ENCODE results near the gene TBC1D13. TPM values are rescaled to one million over a fixed set of nuclear protein-coding genes. Genes with fewer than 3 reads are reported as not detected.
A peak's percentile ranks its signal among the peaks of the same experiment; 100 is the strongest.
"Not testable (repeated sequence)": the region's sequence is repeated elsewhere in the genome, so short reads cannot be mapped to it uniquely, and the experiment has no call there.

The TBC1D13 gene
- total RNA-seq, 2 donors from 2014 or later, result 18.7 to 24.2 TPM

GRCh38 chr9:128771745-128772519, 15.1 kb upstream of the TBC1D13 start, which contains the start of gene ZER1:
TSS of gene ZER1 (minus strand) at chr9:128771927. CDS start at chr9:128755565, 16,362 bp downstream.
- H3K36me3 Mint-ChIP-seq (ENCODE audit: low read depth), result peaks cover 6% of the 10 kb centered on the region
- H3K27me3 Mint-ChIP-seq, result no peaks in the 10 kb centered on the region
- ATAC-seq (replicated peaks), result peak; percentile 98

DNA sequence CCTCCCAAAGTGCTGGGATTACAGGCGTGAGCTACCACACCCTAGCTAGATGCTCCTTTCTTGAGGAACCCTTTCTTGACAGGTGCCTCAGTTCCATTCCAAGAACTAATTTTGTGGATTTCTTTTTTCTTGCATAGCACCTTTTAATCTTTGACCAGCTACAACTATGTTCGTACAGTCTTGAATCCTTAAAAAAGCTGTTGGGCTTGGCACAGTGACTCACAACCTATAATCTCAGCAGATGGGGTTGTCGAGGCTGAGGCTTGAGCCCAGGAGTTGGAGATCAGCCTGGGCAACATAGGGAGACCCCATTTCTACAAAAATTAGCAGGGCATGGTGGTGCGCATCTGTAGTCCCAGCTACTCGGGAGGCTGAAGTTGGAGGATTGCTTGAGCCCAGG, 14.0 kb upstream of the TBC1D13 start:
- Mint-ChIP-seq H3K36me3 (ENCODE audit: low read depth) (peaks cover under 1% of the 10 kb centered on the region), H3K4me3 (peak overlapping the region; percentile 98), H3K27me3 (no peaks in the 10 kb centered on the region), H3K4me1 (peaks cover 18% of the 10 kb centered on the region), H3K9me3 (no peaks in the 10 kb centered on the region), H3K27ac (no peak overlapping the region)
- ATAC-seq (replicated peaks), result no peak

More at GRCh38 chr9:128771745-128772519, 15.1 kb upstream of the TBC1D13 start, which contains the start of gene ZER1:
- H3K4me1 Mint-ChIP-seq, result peaks cover 23% of the 10 kb centered on the region
- peak within 1 kb of the TSS; percentile 96 for H3K27ac Mint-ChIP-seq
- no peaks in the 10 kb centered on the region for H3K9me3 Mint-ChIP-seq
- H3K4me3 Mint-ChIP-seq, result peak within 1 kb of the TSS; percentile 98

- H3K27ac Mint-ChIP-seq, result no peak overlapping the region
- H3K36me3 Mint-ChIP-seq (ENCODE audit: low read depth), result no peaks in the 10 kb centered on the region
- no peak overlapping the region for H3K4me3 Mint-ChIP-seq
- no peak for ATAC-seq (replicated peaks)
- no peaks in the 10 kb centered on the region for H3K9me3 Mint-ChIP-seq
- no peaks in the 10 kb centered on the region for H3K27me3 Mint-ChIP-seq
- H3K4me1 Mint-ChIP-seq, result peaks cover 12% of the 10 kb centered on the region
These were observed 12.2 kb upstream of the TBC1D13 start for GRCh38 chr9:128774804-128775203.

DNA sequence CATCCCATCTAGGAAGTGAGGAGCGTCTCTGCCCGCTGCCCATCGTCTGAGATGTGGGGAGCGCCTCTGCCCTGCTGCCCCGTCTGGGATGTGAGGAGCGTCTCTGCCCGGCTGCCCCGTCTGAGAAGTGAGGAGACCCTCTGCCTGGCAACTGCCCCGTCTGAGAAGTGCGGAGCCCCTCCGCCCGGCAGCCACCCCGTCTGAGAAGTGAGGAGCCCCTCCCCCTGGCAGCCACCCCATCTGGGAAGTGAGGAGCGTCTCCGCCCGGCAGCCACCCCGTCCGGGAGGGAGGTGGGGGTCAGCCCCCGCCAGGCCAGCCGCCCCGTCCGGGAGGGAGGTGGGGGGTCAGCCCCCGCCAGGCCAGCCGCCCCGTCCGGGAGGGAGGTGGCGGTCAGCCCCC, 7.0 kb upstream of the TBC1D13 start:
- not testable (repeated sequence) for H3K9me3 Mint-ChIP-seq; ATAC-seq (replicated peaks); H3K4me3 Mint-ChIP-seq; H3K27ac Mint-ChIP-seq; H3K4me1 Mint-ChIP-seq; H3K27me3 Mint-ChIP-seq; H3K36me3 Mint-ChIP-seq (ENCODE audit: low read depth)

DNA sequence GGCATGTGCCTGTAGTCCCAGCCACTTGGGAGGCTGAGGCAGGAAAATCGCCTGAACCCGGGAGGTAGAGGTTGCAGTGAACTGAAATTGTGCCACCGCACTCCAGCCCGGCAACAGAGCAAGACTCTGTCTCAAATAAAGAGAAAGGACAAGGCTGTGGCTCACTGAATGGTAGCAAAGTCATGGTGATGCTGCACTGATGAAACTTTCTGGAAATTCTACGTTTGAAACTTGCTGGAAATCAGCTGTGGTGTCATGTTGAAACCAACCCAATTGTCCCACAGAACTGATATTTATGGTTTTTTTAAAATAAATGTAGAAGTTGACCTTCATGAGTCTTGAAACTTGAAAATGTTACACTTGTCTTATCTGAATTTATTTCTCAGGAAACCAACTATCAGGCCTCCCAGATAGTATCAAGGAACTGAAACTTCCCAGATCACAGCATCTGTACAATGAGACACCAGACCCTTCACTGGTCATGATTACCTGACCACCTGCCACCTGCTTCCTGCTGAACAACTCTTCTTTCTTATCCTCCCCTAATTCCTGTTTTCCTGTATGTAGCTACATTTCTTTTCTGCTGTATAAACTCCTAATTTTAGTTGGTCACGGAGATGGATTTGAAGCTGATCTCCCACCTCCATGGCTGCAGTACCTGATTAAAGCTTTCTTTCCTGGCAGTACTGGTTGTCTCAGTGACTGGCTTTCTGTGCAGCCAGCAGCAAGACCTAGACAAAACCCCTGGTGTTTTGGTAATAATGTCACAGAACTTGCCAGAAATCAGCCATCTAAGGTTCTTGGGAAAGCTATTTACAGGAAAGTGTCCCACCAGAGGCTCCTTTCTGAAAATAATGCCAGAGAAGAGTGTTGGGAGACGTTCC, 5.6 kb upstream of the TBC1D13 start:
- H3K27me3 Mint-ChIP-seq, result no peaks in the 10 kb centered on the region
- H3K36me3 Mint-ChIP-seq (ENCODE audit: low read depth), result no peaks in the 10 kb centered on the region
- no peaks in the 10 kb centered on the region for H3K9me3 Mint-ChIP-seq
- ATAC-seq (replicated peaks), result no peak
- no peaks in the 10 kb centered on the region for H3K4me1 Mint-ChIP-seq
- no peak overlapping the region for H3K27ac Mint-ChIP-seq
- H3K4me3 Mint-ChIP-seq, result no peak overlapping the region

- H3K4me3 Mint-ChIP-seq, result no peak overlapping the region
- no peaks in the 10 kb centered on the region for H3K4me1 Mint-ChIP-seq
- H3K9me3 Mint-ChIP-seq, result no peaks in the 10 kb centered on the region
- no peaks in the 10 kb centered on the region for H3K36me3 Mint-ChIP-seq (ENCODE audit: low read depth)
- no peaks in the 10 kb centered on the region for H3K27me3 Mint-ChIP-seq
- ATAC-seq (replicated peaks), result no peak
- no peak overlapping the region for H3K27ac Mint-ChIP-seq
These were observed 4.4 kb upstream of the TBC1D13 start for GRCh38 chr9:128782669-128783068.

- no peaks in the 10 kb centered on the region for H3K27me3 Mint-ChIP-seq
- H3K9me3 Mint-ChIP-seq, result no peaks in the 10 kb centered on the region
- H3K27ac Mint-ChIP-seq, result peak overlapping the region; percentile 38
- H3K36me3 Mint-ChIP-seq (ENCODE audit: low read depth), result peaks cover 8% of the 10 kb centered on the region
- H3K4me3 Mint-ChIP-seq, result no peak overlapping the region
- ATAC-seq (replicated peaks), result no peak
- H3K4me1 Mint-ChIP-seq, result no peaks in the 10 kb centered on the region
These were observed 1.6 kb upstream of the TBC1D13 start for GRCh38 chr9:128785427-128785826.

GRCh38 chr9:128787659-128788058, 606 bp downstream of the TBC1D13 start:
- no peak for ATAC-seq (replicated peaks)
- Mint-ChIP-seq H3K27me3 (no peaks in the 10 kb centered on the region), H3K9me3 (no peaks in the 10 kb centered on the region), H3K4me3 (peak overlapping the region; percentile 93), H3K36me3 (ENCODE audit: low read depth) (peaks cover 31% of the 10 kb centered on the region), H3K27ac (peak overlapping the region; percentile 89), H3K4me1 (no peaks in the 10 kb centered on the region)

DNA sequence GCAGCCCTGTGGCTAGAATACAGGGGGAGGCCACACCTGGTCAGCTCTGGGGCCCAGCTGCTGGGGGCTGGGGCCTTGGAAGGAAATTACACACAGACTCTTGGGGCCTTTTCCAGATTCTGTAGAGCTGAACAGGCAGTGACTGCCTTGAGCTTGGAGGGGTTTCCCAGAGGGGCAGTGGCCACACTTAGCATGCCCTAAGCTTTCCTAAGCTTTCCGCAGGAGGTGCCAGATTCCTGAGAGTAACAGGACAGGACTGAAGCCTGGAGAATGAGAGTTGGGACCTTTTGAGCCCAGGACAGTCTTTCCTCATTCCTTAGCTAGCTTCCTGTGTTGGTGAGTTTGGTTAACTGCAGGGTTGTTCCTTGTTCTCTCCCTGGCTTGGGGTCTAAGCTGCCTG, 1.4 kb downstream of the TBC1D13 start:
- Mint-ChIP-seq H3K27ac (peak overlapping the region; percentile 89), H3K4me3 (peak overlapping the region; percentile 93), H3K9me3 (no peaks in the 10 kb centered on the region), H3K36me3 (ENCODE audit: low read depth) (peaks cover 38% of the 10 kb centered on the region), H3K4me1 (no peaks in the 10 kb centered on the region), H3K27me3 (no peaks in the 10 kb centered on the region)
- ATAC-seq (replicated peaks), result no peak

DNA sequence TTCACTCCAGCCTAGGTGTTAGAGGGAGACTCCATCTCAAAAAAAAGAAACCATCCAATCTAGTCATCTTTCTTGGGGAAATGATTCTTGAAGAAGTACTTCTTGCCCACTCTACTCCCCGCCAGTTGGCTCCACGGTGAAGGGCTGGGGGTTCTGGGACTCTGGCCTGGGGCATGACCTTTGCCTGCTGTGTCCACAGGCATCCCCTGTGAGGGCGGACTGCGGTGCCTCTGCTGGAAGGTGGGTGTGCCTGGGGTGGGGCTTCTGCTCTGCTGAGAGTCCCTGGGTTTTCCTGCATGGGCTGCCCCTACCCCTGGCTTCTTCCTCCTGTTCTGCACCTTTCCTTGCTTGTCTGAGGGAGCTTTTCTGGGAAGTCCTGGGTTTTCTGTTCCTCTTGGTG, 3.5 kb downstream of the TBC1D13 start:
- Mint-ChIP-seq H3K4me1 (no peaks in the 10 kb centered on the region), H3K27me3 (no peaks in the 10 kb centered on the region), H3K36me3 (ENCODE audit: low read depth) (peaks cover 58% of the 10 kb centered on the region), H3K27ac (peak overlapping the region; percentile 21), H3K4me3 (no peak overlapping the region), H3K9me3 (no peaks in the 10 kb centered on the region)
- ATAC-seq (replicated peaks), result no peak

DNA sequence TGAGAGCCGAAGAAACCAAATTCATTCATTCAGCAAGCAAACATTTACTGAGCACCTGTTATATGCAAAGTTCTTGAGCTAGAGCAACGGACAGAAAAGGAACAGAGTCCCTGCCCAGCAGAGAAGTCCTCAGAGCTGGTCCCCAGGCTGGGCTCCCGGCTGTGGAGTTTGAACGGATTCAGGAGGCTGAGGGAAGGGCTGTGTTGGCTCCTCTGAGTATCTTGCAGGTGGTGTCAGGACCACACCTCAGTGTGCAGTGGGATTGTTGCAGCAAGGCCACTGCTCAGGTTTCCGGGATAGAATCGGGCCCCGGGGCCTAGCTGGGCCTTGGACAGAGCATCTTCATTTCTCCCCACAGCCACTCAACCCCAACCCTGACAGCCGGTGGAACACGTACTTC, 5.1 kb downstream of the TBC1D13 start:
- no peak for ATAC-seq (replicated peaks)
- Mint-ChIP-seq H3K27ac (no peak overlapping the region), H3K4me1 (no peaks in the 10 kb centered on the region), H3K4me3 (no peak overlapping the region), H3K27me3 (no peaks in the 10 kb centered on the region), H3K36me3 (ENCODE audit: low read depth) (peaks cover 74% of the 10 kb centered on the region), H3K9me3 (no peaks in the 10 kb centered on the region)

DNA sequence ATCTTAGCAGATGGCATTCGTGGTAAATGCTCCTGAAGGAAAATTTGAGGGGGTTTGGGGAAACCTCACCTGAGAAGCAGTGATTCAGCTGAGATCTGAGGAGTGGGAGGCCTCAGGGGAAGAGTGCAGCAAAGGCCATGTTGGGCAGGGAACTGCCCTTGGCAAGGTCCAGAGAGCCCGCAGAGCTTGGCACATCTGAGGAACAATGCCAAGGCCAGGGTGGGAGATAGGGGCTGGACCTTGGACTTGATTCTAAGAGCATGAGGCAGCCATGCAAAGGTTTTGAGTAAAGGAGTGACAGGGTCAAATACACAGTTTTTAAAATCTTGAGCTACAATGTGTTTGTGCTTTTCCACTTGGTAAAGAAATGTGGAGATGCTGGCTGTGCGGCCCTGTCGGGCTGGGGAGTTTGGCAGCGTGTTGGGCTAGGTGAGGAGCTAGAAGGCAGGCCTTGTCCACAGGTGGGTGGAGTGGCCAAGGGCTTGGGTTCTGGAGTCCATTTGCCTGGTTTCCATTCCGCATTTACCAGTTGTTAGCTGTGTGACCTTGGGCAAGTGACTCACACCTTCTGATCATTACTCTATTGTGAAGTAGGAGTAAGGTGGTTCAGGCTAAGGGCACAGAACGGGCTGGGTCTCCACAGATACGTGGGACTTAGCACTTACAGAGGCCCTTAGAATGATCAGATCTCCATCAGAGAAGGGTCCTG, 6.1 kb downstream of the TBC1D13 start:
- no peaks in the 10 kb centered on the region for H3K27me3 Mint-ChIP-seq
- H3K4me3 Mint-ChIP-seq, result no peak overlapping the region
- peak overlapping the region; percentile 41 for H3K27ac Mint-ChIP-seq
- peaks cover 84% of the 10 kb centered on the region for H3K36me3 Mint-ChIP-seq (ENCODE audit: low read depth)
- H3K4me1 Mint-ChIP-seq, result no peaks in the 10 kb centered on the region
- ATAC-seq (replicated peaks), result no peak
- H3K9me3 Mint-ChIP-seq, result no peaks in the 10 kb centered on the region

GRCh38 chr9:128794961-128795360, 7.9 kb downstream of the TBC1D13 start:
- not testable (repeated sequence) for H3K4me3 Mint-ChIP-seq; H3K27me3 Mint-ChIP-seq; ATAC-seq (replicated peaks); H3K27ac Mint-ChIP-seq; H3K4me1 Mint-ChIP-seq; H3K9me3 Mint-ChIP-seq
- peaks cover 97% of the 10 kb centered on the region for H3K36me3 Mint-ChIP-seq (ENCODE audit: low read depth)

DNA sequence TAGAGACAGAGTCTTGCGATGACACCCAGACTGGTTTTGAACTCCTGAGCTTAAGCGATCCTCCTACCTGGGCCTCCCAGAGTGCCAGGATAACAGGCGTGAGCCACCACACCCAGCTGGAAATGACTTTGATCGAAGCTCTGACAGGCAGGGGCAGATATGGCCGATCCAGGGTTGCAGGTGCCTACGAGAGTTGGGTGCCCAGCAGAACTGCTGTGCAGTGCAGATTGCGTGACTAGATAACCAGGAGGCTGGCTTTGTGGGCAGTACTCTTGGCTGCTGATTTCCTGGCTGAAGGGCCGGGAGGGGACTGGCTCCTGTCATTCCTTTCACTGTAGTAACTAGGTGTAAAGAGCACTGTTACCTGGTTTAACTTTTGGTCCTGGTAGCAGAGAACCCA, 11.8 kb downstream of the TBC1D13 start:
- Mint-ChIP-seq H3K27me3 (no peaks in the 10 kb centered on the region), H3K36me3 (ENCODE audit: low read depth) (peaks cover 92% of the 10 kb centered on the region), H3K27ac (no peak overlapping the region), H3K9me3 (no peaks in the 10 kb centered on the region), H3K4me1 (no peaks in the 10 kb centered on the region), H3K4me3 (no peak overlapping the region)
- no peak for ATAC-seq (replicated peaks)

All from activated T-helper 17 cell treated with anti-CD3 and anti-CD28 coated beads, Interleukin-2, amount 50 U/mL, for 72 hours (primary cell).